Measurements from ENCODE around the gene SH3PXD2A. TPM values are rescaled to one million over a fixed set of nuclear protein-coding genes. Genes with fewer than 3 reads are reported as not detected.
A peak's percentile ranks its signal among the peaks of the same experiment; 100 is the strongest.
"Not testable (repeated sequence)": the region's sequence is repeated elsewhere in the genome, so short reads cannot be mapped to it uniquely, and the experiment has no call there.

The SH3PXD2A gene
- total RNA-seq, 1 experiment from 2014 or later = 6.8 TPM

DNA sequence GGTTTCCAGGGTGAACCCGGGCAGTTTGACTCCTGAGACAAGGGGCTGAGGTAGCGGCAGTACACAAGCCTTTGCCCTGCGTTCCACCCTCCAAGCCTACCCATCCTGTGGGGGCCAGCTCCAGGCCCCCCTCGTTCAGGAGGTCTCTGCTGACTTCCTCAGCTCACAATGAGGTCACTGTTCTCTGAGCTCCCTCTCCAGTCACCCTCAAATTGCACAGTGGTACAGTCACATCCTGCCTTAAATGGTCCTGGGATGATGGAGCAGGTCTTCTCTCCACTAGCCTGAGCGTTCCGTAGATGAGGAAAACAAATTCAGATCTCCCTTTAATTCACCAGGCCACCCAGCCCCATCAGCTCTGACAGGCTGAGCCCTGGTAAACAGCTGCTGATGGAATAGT is 90.2 kb downstream of the SH3PXD2A start:
- no peak overlapping the region for H3K4me3 ChIP-seq (ENCODE audit: insufficient read depth, low read depth, low read length)
- H3K27me3 ChIP-seq (ENCODE audit: control insufficient read depth, insufficient read depth, low read length) = no peaks in the 10 kb centered on the region
- no peak for DNase-seq
- H3K36me3 ChIP-seq (replicated peaks; ENCODE audit: control insufficient read depth, insufficient read depth, low read length) = no peaks in the 10 kb centered on the region

DNA sequence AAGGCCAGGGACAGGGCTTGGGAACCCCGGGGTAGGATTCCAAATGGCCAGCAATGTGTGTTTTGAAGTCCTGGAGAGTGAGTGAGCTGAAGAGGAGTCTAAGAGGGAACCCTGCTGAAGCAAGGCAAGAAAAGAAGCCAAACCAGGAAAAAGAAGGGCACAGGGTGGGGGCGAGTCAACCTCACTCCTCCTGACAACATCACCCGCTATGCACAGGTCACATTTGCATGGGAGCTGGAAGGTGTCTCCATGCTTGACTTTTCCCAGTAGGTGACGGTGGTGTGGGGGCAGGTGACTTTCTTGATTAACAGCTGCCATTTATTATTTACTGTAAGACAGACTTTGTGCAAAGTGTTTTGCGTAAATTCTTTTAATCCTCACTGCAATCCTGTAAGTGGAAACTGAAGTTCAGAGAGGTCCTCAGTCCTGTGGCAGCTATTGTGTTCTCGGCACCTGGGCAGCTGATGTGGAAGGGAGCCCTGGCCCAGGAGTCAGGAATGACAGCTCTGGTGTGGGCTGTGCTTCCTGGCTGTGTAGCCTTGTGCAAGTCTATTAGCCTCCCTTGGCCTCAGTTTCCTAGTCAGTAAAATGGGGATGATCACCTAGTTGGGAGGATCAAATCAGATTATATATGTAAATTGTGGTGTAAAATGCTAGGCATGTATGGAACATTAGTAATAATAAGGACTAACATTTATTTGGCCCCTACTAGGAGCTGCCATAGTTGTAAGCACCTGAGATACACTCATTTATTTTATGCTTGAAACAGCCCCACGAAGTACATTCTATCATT is 90.9 kb downstream of the SH3PXD2A start:
- Histone ChIP-seq H3K27me3 (ENCODE audit: control insufficient read depth, insufficient read depth, low read length) (no peaks in the 10 kb centered on the region), H3K36me3 (replicated peaks; ENCODE audit: control insufficient read depth, insufficient read depth, low read length) (no peaks in the 10 kb centered on the region), H3K4me3 (ENCODE audit: insufficient read depth, low read depth, low read length) (no peak overlapping the region)
- DNase-seq = no peak

DNA sequence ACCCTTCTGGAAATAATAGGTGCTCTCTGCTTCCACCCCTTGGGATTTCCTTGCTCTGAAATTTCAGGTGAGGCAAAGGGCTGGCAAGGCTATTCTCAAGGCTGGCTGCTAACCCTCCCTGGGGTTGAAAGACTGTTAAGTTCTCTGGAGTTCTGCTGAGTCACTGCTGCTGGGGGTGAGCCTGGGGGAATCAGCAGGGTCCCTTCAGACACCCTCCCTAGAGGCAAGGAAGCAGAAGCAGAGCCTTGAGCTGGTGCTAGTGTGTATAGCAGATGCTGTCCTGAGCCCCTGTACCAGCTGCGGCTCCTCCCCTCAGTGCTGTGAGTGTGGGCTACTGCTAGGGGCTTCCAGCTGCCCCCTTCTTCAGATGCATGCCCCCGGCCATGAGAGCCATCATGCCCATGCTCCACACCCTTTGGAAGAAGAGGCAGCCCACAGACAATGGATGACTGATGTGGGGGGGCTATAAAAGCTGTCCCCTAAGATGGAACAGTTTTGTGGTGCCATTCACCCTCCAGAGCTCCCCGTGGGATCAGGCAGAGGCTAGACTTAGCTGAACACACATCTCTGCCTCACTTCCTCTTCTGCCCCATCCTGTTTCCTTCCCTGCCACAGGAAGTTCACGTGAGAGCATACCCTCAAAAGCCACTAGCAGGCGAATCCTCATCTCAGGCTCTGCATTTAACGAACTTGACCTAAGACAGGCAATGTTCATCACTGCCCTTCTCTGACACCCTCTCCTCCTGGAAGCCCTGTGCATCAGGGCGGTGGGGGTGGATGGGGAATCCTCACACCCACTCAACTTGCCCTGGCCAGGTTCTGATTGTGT is 91.8 kb downstream of the SH3PXD2A start:
- DNase-seq = no peak
- no peaks in the 10 kb centered on the region for H3K36me3 ChIP-seq (replicated peaks; ENCODE audit: control insufficient read depth, insufficient read depth, low read length)
- no peak overlapping the region for H3K4me3 ChIP-seq (ENCODE audit: insufficient read depth, low read depth, low read length)
- no peaks in the 10 kb centered on the region for H3K27me3 ChIP-seq (ENCODE audit: control insufficient read depth, insufficient read depth, low read length)

DNA sequence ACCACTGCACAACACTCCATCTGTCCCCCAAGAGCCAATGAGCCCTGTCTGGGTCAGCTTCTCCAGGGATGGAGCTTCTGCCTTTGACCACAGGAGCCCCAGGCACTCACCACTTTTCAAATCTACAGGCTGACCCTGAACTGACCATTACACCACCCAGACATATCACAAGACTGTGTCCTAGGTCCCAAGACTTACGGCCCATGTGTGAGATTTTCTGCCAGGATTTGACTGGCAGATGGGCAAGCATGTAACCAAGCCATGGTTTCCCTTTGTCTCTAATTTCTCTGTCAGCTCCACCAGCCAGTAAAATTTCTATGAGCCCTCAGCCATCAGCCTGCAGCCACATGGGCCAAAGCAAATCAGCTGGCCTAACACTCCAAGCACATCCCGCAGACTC is 92.5 kb downstream of the SH3PXD2A start:
- H3K27me3 ChIP-seq (ENCODE audit: control insufficient read depth, insufficient read depth, low read length) = no peaks in the 10 kb centered on the region
- no peaks in the 10 kb centered on the region for H3K36me3 ChIP-seq (replicated peaks; ENCODE audit: control insufficient read depth, insufficient read depth, low read length)
- no peak overlapping the region for H3K4me3 ChIP-seq (ENCODE audit: insufficient read depth, low read depth, low read length)
- no peak for DNase-seq

DNA sequence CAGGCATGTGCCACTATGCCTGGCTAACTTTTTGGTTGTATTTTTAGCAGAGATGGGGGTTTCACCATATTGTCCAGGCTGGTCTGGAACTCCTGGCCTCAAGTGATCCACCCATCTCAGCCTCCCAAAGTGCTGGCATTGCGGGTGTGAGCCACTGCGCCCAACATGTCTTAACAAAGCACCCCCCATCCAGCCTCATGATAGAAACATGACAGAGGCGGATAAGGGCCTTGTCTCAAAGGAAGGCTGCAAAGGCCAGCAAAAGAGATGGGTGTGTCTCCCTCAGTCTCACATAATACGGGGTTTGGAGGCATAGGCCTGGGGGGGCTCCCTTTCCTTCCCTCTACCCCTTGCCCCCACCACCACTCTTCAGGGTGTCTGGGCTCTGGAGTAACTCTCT is 93.2 kb downstream of the SH3PXD2A start:
- Histone ChIP-seq H3K27me3 (ENCODE audit: control insufficient read depth, insufficient read depth, low read length) (no peaks in the 10 kb centered on the region), H3K4me3 (ENCODE audit: insufficient read depth, low read depth, low read length) (no peak overlapping the region), H3K36me3 (replicated peaks; ENCODE audit: control insufficient read depth, insufficient read depth, low read length) (no peaks in the 10 kb centered on the region)
- DNase-seq = no peak

DNA sequence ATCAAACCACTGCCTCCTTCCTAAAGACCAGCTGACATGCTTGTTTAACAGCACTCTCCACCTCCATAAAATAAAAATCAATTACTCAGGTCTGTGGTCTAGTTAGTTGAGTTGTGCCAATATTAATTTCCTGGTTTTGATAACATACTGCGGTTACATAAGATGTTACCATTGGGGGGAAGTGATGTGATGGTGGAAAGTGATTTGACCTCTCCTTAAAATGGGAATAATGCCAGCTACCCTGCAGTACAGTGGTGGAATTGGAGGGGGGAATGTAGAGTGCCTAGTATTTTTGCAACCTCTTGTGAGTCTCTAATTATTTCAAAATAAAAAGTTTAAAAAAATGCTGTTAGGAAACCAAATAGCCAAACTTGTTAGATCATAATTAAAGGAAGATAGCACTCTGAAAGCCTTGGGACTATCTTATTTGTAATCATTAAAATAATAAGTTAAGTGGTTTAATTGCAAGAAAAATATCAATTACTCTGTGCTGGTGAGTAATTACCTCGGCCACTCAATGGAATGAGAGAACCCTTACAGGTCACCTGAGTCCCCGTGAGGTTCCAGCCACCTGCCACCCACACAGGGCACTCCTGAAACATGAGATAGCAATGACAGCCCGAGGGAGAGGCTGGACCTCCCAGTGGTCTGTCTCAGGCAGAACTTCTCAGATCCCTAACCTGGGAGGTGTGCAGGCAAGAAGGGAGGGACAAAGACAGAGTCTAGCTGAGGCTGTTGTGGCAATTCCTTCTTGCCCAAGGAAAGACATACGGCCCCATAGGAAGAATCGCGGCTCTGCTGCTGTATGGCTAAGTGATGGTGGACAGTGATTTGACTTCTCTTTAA is 94.1 kb downstream of the SH3PXD2A start:
- DNase-seq = no peak
- H3K36me3 ChIP-seq (replicated peaks; ENCODE audit: control insufficient read depth, insufficient read depth, low read length) = no peaks in the 10 kb centered on the region
- H3K27me3 ChIP-seq (ENCODE audit: control insufficient read depth, insufficient read depth, low read length) = no peaks in the 10 kb centered on the region
- H3K4me3 ChIP-seq (ENCODE audit: insufficient read depth, low read depth, low read length) = no peak overlapping the region

DNA sequence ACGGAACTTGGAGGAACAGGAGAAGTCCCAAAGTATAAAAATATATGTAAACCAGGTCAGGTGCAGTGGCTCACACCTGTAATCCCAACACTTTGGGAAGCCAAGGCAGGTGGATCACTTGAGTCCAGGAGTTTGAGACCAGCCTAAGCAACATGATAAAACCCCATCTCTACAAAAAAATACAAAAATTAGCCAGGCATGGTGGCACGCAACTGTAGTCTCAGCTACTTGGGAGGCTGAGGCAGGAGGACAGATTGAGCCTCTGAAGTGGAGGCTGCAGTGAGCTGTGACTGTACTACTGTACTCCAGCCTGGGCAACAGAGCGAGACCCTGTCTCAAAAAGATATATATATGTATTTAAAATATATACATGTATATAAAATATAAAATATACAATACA is 95.1 kb downstream of the SH3PXD2A start:
- not testable (repeated sequence) for DNase-seq; H3K36me3 ChIP-seq (replicated peaks; ENCODE audit: control insufficient read depth, insufficient read depth, low read length); H3K4me3 ChIP-seq (ENCODE audit: insufficient read depth, low read depth, low read length); H3K27me3 ChIP-seq (ENCODE audit: control insufficient read depth, insufficient read depth, low read length)

DNA sequence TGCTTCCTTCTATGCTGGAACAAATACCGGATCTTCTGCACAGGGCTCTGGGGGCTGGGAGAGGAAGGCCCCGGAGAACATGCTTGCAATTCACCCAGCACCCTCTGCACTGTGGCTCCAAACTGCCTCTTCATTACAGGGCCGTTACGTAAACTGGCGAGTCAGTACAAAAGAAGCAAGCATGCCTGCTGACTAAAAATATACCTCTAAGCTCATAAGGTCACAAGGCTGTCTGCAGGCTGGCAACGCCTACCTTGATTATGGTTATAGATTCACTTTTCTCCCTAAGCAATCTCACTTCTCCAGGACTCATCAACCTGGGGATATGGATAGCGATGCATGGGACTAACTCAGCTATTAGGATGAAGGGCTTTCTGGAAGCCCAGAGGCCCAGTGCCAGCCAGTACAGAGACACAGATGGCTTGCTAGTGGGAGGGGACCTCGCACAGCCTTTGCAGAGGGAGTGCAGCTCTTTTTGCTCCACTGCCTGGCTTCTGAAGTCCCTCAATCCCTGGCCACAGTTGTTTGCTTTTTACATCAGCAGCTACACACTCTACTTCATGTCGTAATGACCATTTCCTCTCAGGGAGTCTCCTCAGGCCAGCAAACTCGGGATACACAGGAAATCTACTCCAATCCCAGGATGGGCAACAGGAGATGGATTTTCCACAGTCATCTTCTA is 96.1 kb downstream of the SH3PXD2A start:
- H3K27me3 ChIP-seq (ENCODE audit: control insufficient read depth, insufficient read depth, low read length) = no peaks in the 10 kb centered on the region
- no peak for DNase-seq
- H3K4me3 ChIP-seq (ENCODE audit: insufficient read depth, low read depth, low read length) = no peak overlapping the region
- no peaks in the 10 kb centered on the region for H3K36me3 ChIP-seq (replicated peaks; ENCODE audit: control insufficient read depth, insufficient read depth, low read length)

DNA sequence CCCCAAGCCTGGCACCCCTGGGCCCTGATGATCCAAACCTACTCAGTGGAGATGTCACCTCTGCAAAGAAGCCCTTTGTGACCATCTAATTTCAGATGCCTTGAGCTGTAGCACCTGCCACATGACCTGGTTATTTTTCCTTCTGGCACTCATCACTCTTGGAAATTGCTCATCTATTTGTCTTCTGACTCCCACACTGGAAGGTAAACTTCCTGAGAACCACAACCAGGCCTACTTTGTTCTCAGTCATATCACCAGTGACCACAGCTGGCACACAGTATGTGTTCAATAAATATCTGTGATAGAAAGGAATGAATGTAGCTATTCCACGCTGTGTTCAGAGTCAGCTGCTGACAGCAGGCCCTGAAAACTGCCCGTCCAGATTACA is 97.1 kb downstream of the SH3PXD2A start:
- Histone ChIP-seq H3K36me3 (replicated peaks; ENCODE audit: control insufficient read depth, insufficient read depth, low read length) (no peaks in the 10 kb centered on the region), H3K4me3 (ENCODE audit: insufficient read depth, low read depth, low read length) (no peak overlapping the region), H3K27me3 (ENCODE audit: control insufficient read depth, insufficient read depth, low read length) (no peaks in the 10 kb centered on the region)
- DNase-seq = no peak

DNA sequence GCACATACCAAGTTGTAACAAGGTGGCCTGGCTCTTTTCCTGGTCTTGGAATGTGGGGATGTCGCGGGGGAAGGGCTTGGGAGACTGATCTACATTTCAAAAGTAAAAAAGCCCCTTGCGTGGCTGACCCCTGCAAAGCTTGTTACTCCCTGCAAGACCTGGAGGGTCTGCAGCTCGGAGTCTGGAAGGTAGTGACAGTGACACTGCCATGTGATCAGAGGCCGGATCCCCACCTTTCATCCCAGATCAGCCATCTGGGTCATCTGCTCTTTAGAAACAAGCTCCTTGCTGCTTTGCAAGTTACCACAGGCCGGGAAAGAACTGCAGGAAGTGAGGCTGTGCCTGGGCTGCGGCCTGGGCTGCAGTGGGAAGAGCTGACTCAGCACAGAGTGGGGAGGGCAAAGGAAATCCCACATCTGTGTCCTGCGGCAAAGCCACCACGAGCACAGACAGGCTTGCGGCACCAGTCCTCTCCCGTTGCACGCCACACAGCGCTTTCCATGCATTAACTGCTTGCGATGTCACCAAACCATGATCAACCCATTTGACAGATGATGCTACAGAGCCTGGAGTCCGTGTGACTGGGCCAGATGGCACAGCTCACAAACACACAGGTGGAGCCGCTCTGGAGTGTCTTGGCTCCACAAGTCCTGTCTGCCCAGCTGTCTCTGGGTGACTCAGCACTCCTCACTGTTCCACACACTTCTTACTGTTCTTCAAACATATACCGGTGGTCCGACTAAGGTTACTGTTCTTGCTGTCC is 97.7 kb downstream of the SH3PXD2A start:
- DNase-seq = peak; percentile 67
- no peaks in the 10 kb centered on the region for H3K36me3 ChIP-seq (replicated peaks; ENCODE audit: control insufficient read depth, insufficient read depth, low read length)
- no peak overlapping the region for H3K4me3 ChIP-seq (ENCODE audit: insufficient read depth, low read depth, low read length)
- no peaks in the 10 kb centered on the region for H3K27me3 ChIP-seq (ENCODE audit: control insufficient read depth, insufficient read depth, low read length)

DNA sequence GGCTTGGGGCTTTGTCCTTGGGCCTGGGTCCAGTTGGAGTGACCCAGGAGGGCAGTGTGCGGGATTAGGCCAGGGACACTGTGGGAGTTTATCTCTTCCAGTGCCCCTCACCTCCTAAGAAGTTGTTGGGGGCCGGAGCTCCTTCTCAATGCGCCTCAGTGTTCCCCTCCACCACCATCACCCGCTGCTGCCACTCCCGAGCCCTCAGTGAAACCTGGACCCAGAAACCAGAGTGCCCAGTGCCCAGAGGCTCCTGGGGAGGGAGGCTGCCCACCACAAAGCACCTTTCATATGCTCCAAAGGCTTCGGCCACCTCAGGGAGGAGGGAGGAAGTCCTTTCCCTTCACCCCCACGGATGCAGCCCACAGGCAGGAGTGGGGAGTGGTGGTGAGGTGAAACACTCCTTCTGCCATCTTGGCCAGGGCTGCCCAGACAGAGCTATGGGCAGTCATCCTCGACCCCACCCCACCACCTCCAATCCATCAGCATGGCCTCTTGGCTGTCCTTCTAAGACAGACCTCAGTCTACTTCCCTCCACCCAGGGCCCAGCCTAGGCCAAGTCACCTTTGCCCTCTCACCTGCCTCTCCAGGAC is 99.0 kb downstream of the SH3PXD2A start:
- no peak for DNase-seq
- no peaks in the 10 kb centered on the region for H3K27me3 ChIP-seq (ENCODE audit: control insufficient read depth, insufficient read depth, low read length)
- H3K4me3 ChIP-seq (ENCODE audit: insufficient read depth, low read depth, low read length) = no peak overlapping the region
- no peaks in the 10 kb centered on the region for H3K36me3 ChIP-seq (replicated peaks; ENCODE audit: control insufficient read depth, insufficient read depth, low read length)

DNA sequence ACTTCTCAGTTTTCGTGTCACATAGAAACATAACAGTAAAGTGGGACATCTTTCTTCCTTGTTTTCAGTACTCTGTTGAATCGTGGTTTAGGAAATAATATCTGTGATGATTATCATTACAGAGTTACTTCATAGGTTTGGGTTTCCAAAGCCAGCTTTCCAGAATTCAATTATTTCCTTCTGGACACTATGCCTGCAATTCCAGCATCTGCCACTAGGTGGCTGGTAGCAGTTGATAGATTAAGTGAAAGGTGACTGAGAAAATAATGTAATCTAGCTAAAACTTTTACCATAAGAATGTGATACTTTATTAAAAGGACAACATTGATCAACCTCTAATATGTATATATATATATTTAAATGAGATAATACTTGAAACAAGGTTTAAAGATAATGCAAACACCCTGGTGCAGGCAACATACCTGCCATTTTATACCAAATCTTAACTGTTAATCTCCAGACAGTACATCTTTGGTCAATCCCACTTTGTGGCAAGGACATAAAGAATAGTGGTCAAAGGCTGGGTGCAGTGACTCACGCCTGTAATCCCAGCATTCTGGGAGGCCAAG is 102.6 kb downstream of the SH3PXD2A start:
- peak; percentile 70 for DNase-seq
- H3K36me3 ChIP-seq (replicated peaks; ENCODE audit: control insufficient read depth, insufficient read depth, low read length) = no peaks in the 10 kb centered on the region
- no peak overlapping the region for H3K4me3 ChIP-seq (ENCODE audit: insufficient read depth, low read depth, low read length)
- no peaks in the 10 kb centered on the region for H3K27me3 ChIP-seq (ENCODE audit: control insufficient read depth, insufficient read depth, low read length)

DNA sequence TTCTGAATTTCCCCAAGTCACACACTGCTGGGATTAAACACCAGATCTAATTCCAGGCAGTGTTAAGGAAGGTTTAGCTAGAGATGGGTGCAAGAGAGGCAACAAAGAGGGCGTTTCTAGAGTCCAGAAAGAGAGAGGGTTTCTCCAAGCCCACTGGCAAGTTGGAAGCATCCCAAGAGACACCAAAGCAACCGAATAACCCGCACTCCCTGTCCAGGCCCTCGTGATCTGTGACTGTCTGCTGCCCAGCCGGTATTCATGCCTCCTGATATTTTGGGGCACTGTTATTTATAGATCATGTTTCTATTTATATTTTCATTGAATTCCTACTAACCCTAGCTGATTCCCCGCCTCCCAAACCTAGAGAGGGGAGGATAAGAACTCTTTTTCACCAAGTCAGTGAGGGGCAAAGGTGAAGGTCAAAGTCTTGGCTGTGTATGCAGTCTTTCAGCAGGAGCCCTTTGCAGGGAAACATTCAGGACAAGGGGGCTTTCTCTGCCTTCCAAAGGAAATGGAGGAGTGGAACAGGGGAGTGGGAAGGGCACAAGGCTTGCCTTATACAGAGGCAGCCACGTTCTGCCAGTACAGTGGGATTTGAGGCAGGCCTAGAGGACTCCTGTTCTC is 103.6 kb downstream of the SH3PXD2A start:
- no peaks in the 10 kb centered on the region for H3K27me3 ChIP-seq (ENCODE audit: control insufficient read depth, insufficient read depth, low read length)
- no peak for DNase-seq
- H3K36me3 ChIP-seq (replicated peaks; ENCODE audit: control insufficient read depth, insufficient read depth, low read length) = no peaks in the 10 kb centered on the region
- no peak overlapping the region for H3K4me3 ChIP-seq (ENCODE audit: insufficient read depth, low read depth, low read length)
